H1 (cell line): Measurements from ENCODE around the gene ZFAND2B. TPM values are rescaled to one million over a fixed set of nuclear protein-coding genes. Genes with fewer than 3 reads are reported as not detected.

ENCODE experiments used
- BRCA1 ChIP-seq: IDR thresholded peaks from 2 replicates; pipeline ENCODE4 v1.6.1; 2012; ENCODE audit warnings: low read depth, low read length, improper control_type of control experiment
- CHD2 ChIP-seq: IDR thresholded peaks from 2 replicates; pipeline ENCODE4 v1.6.1; 2012; ENCODE audit warnings: low read length, improper control_type of control experiment
- CHD7 ChIP-seq: fragments of 300-600 bp; sonication (generic); IDR thresholded peaks from 2 replicates; pipeline ENCODE4 v1.7.1; 2012; ENCODE audit warnings: low read length, moderate library complexity, mild to moderate bottlenecking, inconsistent platforms; ENCODE audit not compliant: insufficient replicate concordance
- EGR1 ChIP-seq: IDR thresholded peaks from 2 replicates; pipeline ENCODE4 v1.6.1; 2011; ENCODE audit warnings: low read depth, low read length, borderline replicate concordance
- GABPA ChIP-seq: IDR thresholded peaks from 2 replicates; pipeline ENCODE4 v1.6.1; 2011; ENCODE audit warnings: mild to moderate bottlenecking, low read length, moderate library complexity, borderline replicate concordance; ENCODE audit not compliant: insufficient read depth
- PHF8 ChIP-seq: fragments of 200-600 bp; sonication (generic); conservative IDR thresholded peaks from 2 replicates; pipeline ENCODE4 v1.7.1; 2012; ENCODE audit warnings: low read depth, mild to moderate bottlenecking, inconsistent platforms, low read length, moderate library complexity
- TBP ChIP-seq: IDR thresholded peaks from 2 replicates; pipeline ENCODE4 v1.6.1; 2011; ENCODE audit warnings: low read depth, low read length, improper control_type of control experiment
- YY1 ChIP-seq: IDR thresholded peaks from 2 replicates; pipeline ENCODE4 v1.6.1; 2011; ENCODE audit warnings: low read depth, mild to moderate bottlenecking, low read length
- polyA plus RNA-seq, 7 experiments: library from polyadenylated mRNA; depleted of rRNA in 3 of 7; stranded (reverse) in 5 of 7; unstranded in 2 of 7; fragments of >200 nt in 5 of 7; fragments of 200-250 nt in 2 of 7; gene quantifications; 1 replicate in 5 of 7; 2 replicates in 1 of 7; 4 replicates in 1 of 7; pipeline versions ENCODE4 v1.2.1 to v1.2.3, GENCODE V29; 2011 to 2013; ENCODE audit warnings: missing spikeins in 2 of 7, mixed read lengths in 2 of 7
- total RNA-seq: library from RNA; stranded (reverse); fragmentation: NEBNext Ultra II Directional; extraction: Animal tissue kit (Norgen Biotek cat#: 25700); gene quantifications from 2 replicates; pipeline ENCODE4 v1.2.1, GENCODE V29; 2021

Gene ZFAND2B
- total and polyA plus RNA-seq, 2 of the 8 experiments (the other 6 are each of a cell fraction or from before 2014, with no cell fraction given), result 16.0 to 17.9 TPM

- no peak for TF ChIP-seq CHD7
- TF ChIP-seq TBP, result no peak
- no peak for TF ChIP-seq CHD2
- TF ChIP-seq BRCA1, result no peak
- no peak for TF ChIP-seq YY1
- TF ChIP-seq GABPA, result no peak
- no peak for TF ChIP-seq EGR1
- TF ChIP-seq PHF8, result no peak
These were observed 41.4 kb downstream of the ZFAND2B start (continued) for GRCh38 chr2:219247678-219248642.
